Hepatocyte (in vitro differentiated cells): ENCODE results near the gene PHF20. TPM values are rescaled to one million over a fixed set of nuclear protein-coding genes. Genes with fewer than 3 reads are reported as not detected.
A peak's percentile ranks its signal among the peaks of the same experiment; 100 is the strongest.
"Not testable (repeated sequence)": the region's sequence is repeated elsewhere in the genome, so short reads cannot be mapped to it uniquely, and the experiment has no call there.

Experiments
- DNase-seq: peaks from one replicate; pipeline ENCODE4 v3.0.0-alpha.2; 2016; ENCODE audit warnings: low spot score
- H2AFZ ChIP-seq: fragments of 200-600 bp; sonication (generic); 2 replicates; pipeline ENCODE4 v1.6.0; 2016; ENCODE audit warnings: antibody characterized with exemption, mild to moderate bottlenecking
- H3K27ac ChIP-seq: fragments of 200-600 bp; sonication (generic); 2 replicates; pipeline ENCODE4 v1.5.1; 2016; ENCODE audit warnings: mild to moderate bottlenecking
- H3K27me3 ChIP-seq: fragments of 200-600 bp; sonication (generic); 2 replicates; pipeline ENCODE4 v1.6.1; 2016
- H3K36me3 ChIP-seq: fragments of 200-600 bp; sonication (generic); replicated peaks from 2 replicates; pipeline ENCODE4 v1.5.1; 2016; ENCODE audit warnings: low read depth; ENCODE audit not compliant: insufficient read depth
- H3K4me1 ChIP-seq: fragments of 200-600 bp; sonication (generic); 2 replicates; pipeline ENCODE4 v1.5.1; 2016; ENCODE audit warnings: mild to moderate bottlenecking, moderate library complexity; ENCODE audit not compliant: insufficient read depth
- H3K4me2 ChIP-seq: fragments of 200-600 bp; sonication (generic); 2 replicates; pipeline ENCODE4 v1.6.0; 2016
- H3K4me3 ChIP-seq: fragments of 200-600 bp; sonication (generic); 2 replicates; pipeline ENCODE4 v1.5.1; 2016; ENCODE audit warnings: mild to moderate bottlenecking
- H3K79me2 ChIP-seq: fragments of 200-600 bp; sonication (generic); 2 replicates; pipeline ENCODE4 v1.6.0; 2017; ENCODE audit warnings: mild to moderate bottlenecking
- H3K9me2 ChIP-seq: fragments of 200-600 bp; sonication (generic); replicated peaks from 2 replicates; pipeline ENCODE4 v1.6.0; 2017; ENCODE audit warnings: mild to moderate bottlenecking; ENCODE audit not compliant: insufficient read depth
- H3K9me3 ChIP-seq: fragments of 200-600 bp; sonication (generic); 2 replicates; pipeline ENCODE4 v1.5.1; 2016; ENCODE audit warnings: low read depth, mild to moderate bottlenecking
- H4K20me1 ChIP-seq: fragments of 200-600 bp; sonication (generic); 2 replicates; pipeline ENCODE4 v1.6.0; 2016; ENCODE audit warnings: mild to moderate bottlenecking; ENCODE audit not compliant: insufficient read depth, poor library complexity, severe bottlenecking
- CTCF ChIP-seq: fragments of 200-600 bp; sonication (generic); IDR thresholded peaks from 2 replicates; pipeline ENCODE4 v1.5.1; 2016; ENCODE audit warnings: antibody characterized with exemption, mild to moderate bottlenecking; ENCODE audit not compliant: poor library complexity
- EZH2 ChIP-seq: fragments of 200-600 bp; sonication (generic); IDR thresholded peaks from 2 replicates; pipeline ENCODE4 v1.6.1; 2016; ENCODE audit warnings: antibody characterized with exemption, mild to moderate bottlenecking, borderline replicate concordance
- EZH2phosphoT487 ChIP-seq: fragments of 200-600 bp; sonication (generic); IDR thresholded peaks from one replicate; pipeline ENCODE4 v1.6.1; 2018; ENCODE audit warnings: antibody characterized with exemption, mild to moderate bottlenecking, low read depth, moderate library complexity; ENCODE audit not compliant: unreplicated experiment, severe bottlenecking
- WGBS: methylation state at CpG from one replicate; pipeline ENCODE4 v1.1.6; 2016; ENCODE audit warnings: low lambda C conversion rate; ENCODE audit errors: missing lambda C conversion rate; 5-methylcytosine and 5-hydroxymethylcytosine counted together
- polyA plus RNA-seq: library from polyadenylated mRNA; unstranded; fragments of >200 nt; fragmentation: Nextera tagmentation; extraction: Ambion mirVana; gene quantifications from 2 replicates; pipeline ENCODE4 v1.2.1, GENCODE V29; 2016
- total RNA-seq: library from RNA; depleted of rRNA; stranded (reverse); fragments of >200 nt; gene quantifications from 2 replicates; pipeline ENCODE4 v1.2.3, GENCODE V29; 2014

PHF20 gene
- total RNA-seq, result 18.8 and 24.0 TPM in 2 replicates
- 24.0 and 24.2 TPM in 2 replicates for polyA plus RNA-seq

DNA sequence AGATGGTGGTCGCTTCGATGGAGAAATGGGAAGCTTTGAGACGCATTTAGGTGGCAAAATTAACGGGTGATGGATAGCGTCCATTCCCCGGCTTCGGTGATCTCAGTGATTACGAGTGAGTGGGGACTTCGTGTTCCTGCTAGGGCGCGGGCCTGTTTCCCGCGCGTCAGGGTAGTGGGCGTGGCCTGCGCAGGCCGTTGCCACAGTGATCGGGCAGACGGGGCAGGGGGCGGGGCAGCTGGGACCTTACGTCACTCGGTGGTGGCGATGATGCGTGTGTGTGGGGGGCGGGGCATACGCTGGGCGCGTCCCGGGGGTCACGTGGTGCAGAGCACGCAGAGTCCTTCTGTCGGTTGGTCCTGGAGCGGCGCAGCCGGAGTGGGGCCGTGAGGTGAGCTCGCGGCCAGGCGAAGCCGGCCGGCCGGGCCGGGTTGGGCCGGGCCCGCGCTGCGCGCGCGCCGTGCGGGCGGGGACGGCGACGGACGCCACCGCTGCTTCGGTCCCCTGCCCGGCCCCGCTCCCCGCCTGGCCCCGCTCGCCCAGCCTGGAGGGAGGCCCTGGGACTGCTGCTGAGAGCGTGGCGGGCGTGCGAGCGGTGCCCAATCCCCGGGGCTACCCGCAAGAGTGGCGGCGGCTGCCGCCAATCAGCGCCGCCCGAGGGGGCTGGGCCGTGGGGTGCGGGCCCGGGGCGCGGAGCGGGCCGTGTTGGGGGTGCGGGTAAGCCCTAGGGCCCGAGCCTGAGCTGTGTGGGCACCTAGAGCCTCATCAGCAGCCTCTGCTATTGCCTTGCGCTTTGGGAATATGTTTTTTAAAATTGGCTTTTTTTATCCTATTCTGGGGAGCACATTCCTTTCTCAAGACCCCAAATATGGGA, at the start of gene PHF20:
PHF20 (plus strand) TSS at position 327 of the 874 bp plus-strand sequence. CDS start 29,508 bp downstream, outside the sequence.
- H3K79me2 ChIP-seq, result peaks cover 41% of the 10 kb centered on the region
- peak within 1 kb of the TSS; percentile 78 for H2AFZ ChIP-seq
- peaks cover 27% of the 10 kb centered on the region for H3K4me1 ChIP-seq
- no peaks in the 10 kb centered on the region for H3K9me2 ChIP-seq
- TF ChIP-seq EZH2 (no peak), CTCF (no peak), EZH2phosphoT487 (no peak)
- H3K4me2 ChIP-seq, result peak within 1 kb of the TSS; percentile 93
- DNase-seq, result peak; percentile 99
- H4K20me1 ChIP-seq, result peaks cover 21% of the 10 kb centered on the region
- no peaks in the 10 kb centered on the region for H3K9me3 ChIP-seq
- H3K27me3 ChIP-seq, result no peaks in the 10 kb centered on the region
- WGBS, result 10% methylated on average over 32 of the region's 87 CpGs
- H3K36me3 ChIP-seq, result no peaks in the 10 kb centered on the region
- H3K27ac ChIP-seq, result peak within 1 kb of the TSS; percentile 67
- H3K4me3 ChIP-seq, result peak within 1 kb of the TSS; percentile 45

- not testable (repeated sequence) for H3K4me2 ChIP-seq, DNase-seq, H3K9me2 ChIP-seq, H3K9me3 ChIP-seq, H3K27ac ChIP-seq, H2AFZ ChIP-seq, H3K4me1 ChIP-seq, H3K4me3 ChIP-seq, H3K27me3 ChIP-seq
- Histone ChIP-seq H4K20me1 (peaks cover 99% of the 10 kb centered on the region), H3K36me3 (peaks cover 15% of the 10 kb centered on the region), H3K79me2 (peaks cover 100% of the 10 kb centered on the region)
- WGBS, result 95% methylated on average over 4 of the region's 4 CpGs
These were observed 48.6 kb upstream of the PHF20 start for GRCh38 chr20:35723275-35723639.

- peaks cover 99% of the 10 kb centered on the region for H4K20me1 ChIP-seq
- H3K4me2 ChIP-seq, result not testable (repeated sequence)
These were observed 48.0 kb upstream of the PHF20 start for GRCh38 chr20:35723652-35724320.

DNA sequence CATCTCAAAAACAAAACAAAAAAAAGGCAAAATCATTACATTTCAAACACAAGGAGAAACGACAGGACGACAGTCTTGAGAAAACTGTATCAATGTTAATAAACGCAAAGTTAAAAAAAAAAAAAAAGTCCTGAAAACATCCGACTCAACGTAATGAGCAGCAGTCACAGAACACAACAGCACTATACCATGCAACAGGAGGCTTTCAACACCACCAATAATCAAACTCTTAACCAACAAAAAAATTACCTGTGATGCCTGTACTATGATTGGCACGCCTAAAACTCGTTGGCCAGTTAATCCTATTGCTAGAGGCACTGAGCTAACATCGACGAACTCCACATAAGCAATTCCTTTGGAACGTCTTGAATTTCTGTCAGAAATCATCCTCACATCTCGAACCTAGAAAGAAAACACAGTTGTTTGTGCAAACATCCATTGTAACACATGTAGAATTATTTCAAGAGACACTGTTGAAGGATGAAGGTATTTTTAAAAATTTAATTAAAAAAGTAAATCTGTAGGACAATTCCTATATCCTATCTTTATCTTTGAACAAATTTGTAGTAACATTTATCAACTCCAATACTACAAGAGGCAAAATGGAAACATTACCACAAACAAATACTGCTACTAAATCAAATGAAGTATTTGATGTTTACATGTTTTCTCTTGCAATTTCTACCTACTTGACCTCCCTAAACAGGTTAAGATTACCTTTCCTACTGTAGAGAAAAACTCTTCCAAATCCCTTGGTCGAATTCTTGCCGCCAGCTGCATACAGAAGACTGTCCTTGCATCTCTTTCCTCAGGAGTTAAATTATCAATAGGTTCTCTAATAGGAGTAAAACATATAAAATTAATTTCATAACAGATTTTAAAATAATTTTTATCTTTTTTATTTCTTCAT, 47.2 kb upstream of the PHF20 start:
- Histone ChIP-seq H4K20me1 (peaks cover 99% of the 10 kb centered on the region), H3K36me3 (peaks cover 15% of the 10 kb centered on the region), H3K4me3 (no peak overlapping the region), H3K27me3 (no peaks in the 10 kb centered on the region), H3K4me2 (no peak overlapping the region), H2AFZ (no peak overlapping the region), H3K79me2 (peaks cover 100% of the 10 kb centered on the region), H3K4me1 (no peaks in the 10 kb centered on the region), H3K9me2 (no peaks in the 10 kb centered on the region), H3K9me3 (no peaks in the 10 kb centered on the region), H3K27ac (no peak overlapping the region)
- TF ChIP-seq EZH2 (no peak), EZH2phosphoT487 (no peak), CTCF (no peak)
- WGBS, result 82% methylated on average over 13 of the region's 13 CpGs
- DNase-seq, result no peak

More at GRCh38 chr20:35723652-35724320, 48.0 kb upstream of the PHF20 start:
- H3K27me3 ChIP-seq, H2AFZ ChIP-seq, H3K4me3 ChIP-seq, H3K9me2 ChIP-seq, DNase-seq, H3K27ac ChIP-seq, H3K4me1 ChIP-seq, H3K9me3 ChIP-seq: not testable (repeated sequence)
- Histone ChIP-seq H3K36me3 (peaks cover 15% of the 10 kb centered on the region), H3K79me2 (peaks cover 100% of the 10 kb centered on the region)
- 97% methylated on average over 12 of the region's 12 CpGs for WGBS
